NCI-H2081 (cell line): ENCODE measurements around the gene TMEM60.
"Not testable (repeated sequence)": the region's sequence is repeated elsewhere in the genome, so short reads cannot be mapped to it uniquely, and the experiment has no call there.

Experiments used
- DNase-seq, 2 experiments: peaks; one replicate each; lab custom pipeline; 2025; lab: John Stamatoyannopoulos, UW

TMEM60 gene

DNA sequence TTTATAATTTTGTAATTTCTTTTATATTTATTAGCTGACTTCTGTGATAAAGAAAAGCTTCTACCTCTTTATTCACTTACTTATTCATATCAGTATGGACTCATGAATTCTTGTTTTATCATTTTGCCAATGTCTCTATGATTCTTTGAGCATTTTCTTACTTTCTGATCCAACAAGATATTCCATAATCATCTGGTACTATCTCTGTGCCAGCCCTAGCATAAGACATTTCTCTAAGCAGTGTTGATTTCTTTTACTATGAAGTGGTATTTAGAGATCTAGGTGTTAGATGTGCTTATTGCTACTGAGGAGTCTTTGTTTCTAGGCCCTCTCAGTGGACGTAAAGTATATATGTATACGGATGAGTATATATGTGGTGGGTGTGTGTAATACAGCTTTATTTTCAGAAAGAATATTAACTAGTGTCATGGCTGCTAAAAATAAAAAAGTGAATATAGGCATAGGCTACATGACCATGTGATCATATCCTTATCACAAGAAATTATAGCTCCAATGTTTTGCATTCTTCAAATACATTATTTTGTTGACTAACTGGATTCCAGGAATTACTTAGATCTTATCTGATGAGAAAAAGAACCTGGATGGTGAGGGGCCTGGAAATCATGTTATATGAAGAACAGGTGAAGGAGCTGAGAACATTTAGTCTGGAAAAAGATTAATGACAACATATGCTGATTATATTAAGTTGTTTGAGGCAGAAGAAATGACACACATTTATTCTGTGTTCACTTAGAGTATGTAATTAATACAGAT lies 13.5 kb upstream of the TMEM60 start:
- no peak for DNase-seq

- DNase-seq: no peak
Observed at GRCh38 chr7:77808517-77808916, 10.3 kb upstream of the TMEM60 start.

DNA sequence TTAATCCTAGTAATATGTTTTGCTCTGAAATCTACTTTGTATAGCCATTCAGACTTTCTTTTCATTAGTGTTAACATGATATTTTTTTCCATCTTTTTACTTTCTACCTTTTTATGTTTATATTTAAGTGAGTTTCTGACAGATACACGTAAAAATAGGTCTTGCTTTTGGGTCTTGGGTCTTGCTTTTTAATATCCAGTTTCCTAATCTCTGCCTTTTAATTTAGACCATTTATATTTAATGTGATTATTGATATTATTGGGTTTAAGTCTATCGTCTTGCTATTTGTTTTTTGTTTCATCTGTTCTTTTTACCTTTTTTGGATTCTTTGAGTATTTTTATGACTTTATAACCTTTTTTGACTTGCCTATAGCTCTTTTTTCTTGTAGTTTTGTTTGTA lies 8.2 kb upstream of the TMEM60 start:
- DNase-seq: no peak

- DNase-seq: no peak
Observed at GRCh38 chr7:77802557-77803405, 4.5 kb upstream of the TMEM60 start.

- no peak for DNase-seq
Observed at GRCh38 chr7:77800730-77801129, 2.5 kb upstream of the TMEM60 start.

DNA sequence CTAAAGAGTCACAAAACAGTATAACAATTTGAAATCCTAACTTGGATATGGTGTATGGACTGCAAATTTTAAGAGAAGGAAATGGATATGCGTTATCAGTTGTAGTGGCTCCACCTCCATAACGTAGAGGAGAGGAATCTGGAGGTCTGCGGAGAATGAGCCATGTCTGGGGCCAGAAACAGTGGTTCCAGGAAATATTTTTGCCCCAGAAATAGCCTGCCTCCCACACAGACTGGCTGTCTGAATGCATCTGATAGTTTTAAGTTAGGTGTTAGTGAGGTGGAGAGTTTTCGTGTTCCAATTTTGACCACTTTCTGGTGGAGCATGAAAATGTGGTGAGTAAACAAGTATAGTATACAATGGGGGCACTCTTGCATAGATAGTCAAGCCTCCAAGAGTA lies 1.9 kb upstream of the TMEM60 start:
- no peak for DNase-seq

GRCh38 chr7:77799078-77799964 lies 1.1 kb upstream of the TMEM60 start:
- peak in 1 of 2 experiments; percentile 43 for DNase-seq

- no peak for DNase-seq
Observed at GRCh38 chr7:77797734-77798393, 370 bp downstream of the TMEM60 start.

- no peak for DNase-seq
Observed at GRCh38 chr7:77796960-77797359, 1.3 kb downstream of the TMEM60 start.

- no peak for DNase-seq
Observed at GRCh38 chr7:77796109-77796508, 2.1 kb downstream of the TMEM60 start.

DNA sequence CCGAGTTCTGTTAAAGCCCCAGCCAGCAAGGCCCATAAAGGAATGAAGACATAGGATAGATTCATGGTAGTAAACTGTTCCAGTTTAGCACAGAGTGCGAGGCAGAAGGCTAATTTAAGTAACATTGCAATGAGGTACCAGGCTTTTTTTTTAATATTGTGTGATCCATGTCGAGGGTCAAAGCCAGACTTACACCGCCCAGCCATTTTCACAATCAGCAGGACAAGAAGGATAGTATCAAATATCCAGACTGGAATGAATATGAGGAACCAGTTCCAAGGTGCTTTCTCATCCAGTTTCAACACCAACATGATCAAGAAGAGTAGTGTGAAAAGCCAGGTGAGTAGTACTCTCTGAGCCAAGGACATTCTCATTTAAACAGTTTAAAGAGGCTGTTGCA lies 4.2 kb downstream of the TMEM60 start:
- no peak for DNase-seq

- no peak for DNase-seq
Observed at GRCh38 chr7:77791956-77792355, 6.3 kb downstream of the TMEM60 start.

- DNase-seq: peak in 1 of 2 experiments; percentile 59
Observed at GRCh38 chr7:77791336-77791735, 6.9 kb downstream of the TMEM60 start.

DNA sequence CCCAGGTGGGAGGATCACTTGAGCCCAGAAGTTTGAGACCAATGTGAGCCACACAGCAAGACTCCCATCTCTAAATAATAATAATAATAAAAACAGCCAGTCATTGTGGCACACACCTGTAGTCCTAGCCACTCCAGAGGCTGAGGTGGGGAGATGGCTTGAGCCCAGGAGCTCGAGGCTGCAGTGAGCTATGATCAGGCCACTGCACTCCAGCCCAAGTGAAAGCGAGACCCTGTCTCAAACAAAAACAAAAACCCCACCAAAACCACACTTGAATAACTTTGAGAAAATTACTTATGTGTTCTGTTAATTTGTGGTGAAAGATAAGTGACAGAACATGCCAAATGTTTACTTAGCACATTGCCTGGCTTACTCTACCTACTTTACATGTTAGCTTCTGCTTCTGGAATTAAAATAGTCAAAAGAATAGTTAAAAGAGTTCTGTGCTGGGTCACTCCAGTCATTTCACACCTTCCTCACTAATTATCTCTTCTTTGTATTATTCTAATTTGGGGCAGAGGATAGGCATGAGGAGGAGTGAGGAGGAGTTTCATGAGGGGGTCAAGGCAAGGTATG lies 9.8 kb downstream of the TMEM60 start:
- no peak for DNase-seq

DNA sequence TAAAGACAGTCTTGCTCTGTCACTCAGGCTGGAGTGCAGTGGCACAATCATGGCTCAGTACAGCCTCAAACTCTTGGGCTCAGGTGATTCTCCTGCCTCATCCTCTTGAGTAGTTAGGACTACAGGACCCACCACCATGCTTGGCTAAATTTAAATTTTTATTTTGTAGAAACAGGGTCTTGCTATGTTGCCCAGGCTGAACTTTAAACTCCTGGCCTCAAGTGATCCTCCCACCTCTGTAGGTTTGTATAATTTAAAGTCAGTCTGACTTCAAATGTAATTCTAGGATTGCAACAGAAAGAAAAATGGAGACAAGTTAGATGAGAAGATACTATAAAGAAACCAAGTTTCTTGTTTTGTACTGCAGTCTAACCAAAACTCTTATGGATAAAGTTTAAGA lies 11.5 kb downstream of the TMEM60 start:
- DNase-seq: no peak

DNA sequence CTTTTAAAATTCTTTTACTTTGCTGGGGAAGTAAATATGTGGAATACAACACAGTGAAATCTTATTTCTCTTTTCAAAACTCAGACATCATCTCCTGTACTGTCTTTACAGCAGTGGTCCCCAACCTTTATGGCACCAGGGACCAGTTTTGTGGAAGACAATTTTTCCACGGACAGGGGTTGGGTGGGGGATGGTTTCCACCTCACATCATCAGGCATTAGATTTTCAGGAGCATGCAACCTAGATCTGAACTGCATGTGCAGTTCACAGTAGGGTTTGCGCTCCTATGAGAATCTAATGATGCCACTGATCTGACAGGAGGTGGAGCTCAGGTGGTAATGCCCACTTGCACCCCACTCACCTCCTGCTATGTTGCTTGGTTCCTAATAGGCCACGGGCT lies 12.2 kb downstream of the TMEM60 start:
- no peak for DNase-seq

DNA sequence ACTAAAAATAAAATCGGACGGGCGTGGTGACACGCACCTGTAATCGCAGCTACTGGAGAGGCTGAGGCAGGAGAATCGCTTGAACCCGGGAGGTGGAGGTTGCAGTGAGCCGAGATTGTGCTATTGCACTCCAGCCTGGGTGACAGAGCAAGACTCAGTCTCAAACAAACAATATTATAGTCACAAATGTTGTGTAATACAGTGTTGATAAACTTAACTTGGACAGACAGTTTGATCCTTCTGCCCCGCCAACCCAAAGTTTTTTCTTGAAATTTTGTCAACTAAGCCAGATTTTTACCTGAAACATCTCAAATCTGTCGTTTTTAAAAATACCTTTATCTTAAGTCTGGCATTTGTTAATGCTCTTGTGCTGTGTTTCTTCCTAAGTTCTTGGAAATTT lies 13.8 kb downstream of the TMEM60 start:
- DNase-seq: not testable (repeated sequence)

DNA sequence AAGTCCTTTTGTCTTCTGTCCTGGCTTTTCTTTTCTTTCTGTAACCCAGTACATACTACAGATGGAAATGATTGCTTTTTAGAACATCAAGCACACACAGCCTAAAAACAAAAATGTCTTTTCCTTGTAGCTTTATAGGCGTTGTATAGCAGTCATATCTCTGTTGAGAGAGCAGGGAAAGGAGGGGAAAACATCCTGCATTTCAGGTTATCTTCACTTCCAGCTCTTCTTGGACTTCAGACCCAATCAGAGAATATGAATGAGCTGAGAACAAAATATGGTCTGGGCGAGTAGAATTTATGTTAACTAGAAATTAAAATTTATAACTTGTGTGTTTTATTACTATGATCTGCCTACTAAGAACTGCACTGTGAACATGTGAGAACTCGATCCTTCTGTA lies 14.7 kb downstream of the TMEM60 start:
- no peak for DNase-seq

- DNase-seq: no peak
Observed at GRCh38 chr7:77783111-77783510, 15.1 kb downstream of the TMEM60 start.

- no peak for DNase-seq
Observed at GRCh38 chr7:77782383-77782782, 15.9 kb downstream of the TMEM60 start.

DNA sequence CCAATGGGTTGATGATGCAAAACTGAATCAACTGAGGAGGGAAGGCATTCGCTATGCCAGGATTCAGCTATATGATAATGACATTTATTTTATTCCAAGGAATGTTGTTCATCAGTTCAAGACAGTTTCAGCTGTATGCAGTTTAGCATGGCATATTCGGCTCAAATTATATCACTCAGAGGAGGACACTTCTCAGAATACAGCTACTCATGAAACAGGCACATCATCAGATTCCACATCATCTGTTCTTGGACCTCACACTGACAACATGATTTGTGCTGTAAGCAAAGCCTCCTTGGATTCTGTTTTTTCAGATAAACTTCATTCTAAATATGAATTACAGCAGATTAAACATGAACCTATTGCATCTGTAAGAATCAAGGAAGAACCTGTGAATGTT lies 19.7 kb downstream of the TMEM60 start:
- no peak for DNase-seq
